Erythroblast (primary cell): ENCODE measurements around the gene HDAC4.

Experiments used
- GATA1 ChIP-seq: IDR thresholded peaks from 2 replicates; pipeline ENCODE4 v1.6.1; 2011; ENCODE audit warnings: low read depth, mild to moderate bottlenecking, control low read depth, low read length, moderate library complexity
- POLR2A ChIP-seq: IDR thresholded peaks from 2 replicates; pipeline ENCODE4 v1.6.1; 2011; ENCODE audit warnings: mild to moderate bottlenecking, low read length

DNA sequence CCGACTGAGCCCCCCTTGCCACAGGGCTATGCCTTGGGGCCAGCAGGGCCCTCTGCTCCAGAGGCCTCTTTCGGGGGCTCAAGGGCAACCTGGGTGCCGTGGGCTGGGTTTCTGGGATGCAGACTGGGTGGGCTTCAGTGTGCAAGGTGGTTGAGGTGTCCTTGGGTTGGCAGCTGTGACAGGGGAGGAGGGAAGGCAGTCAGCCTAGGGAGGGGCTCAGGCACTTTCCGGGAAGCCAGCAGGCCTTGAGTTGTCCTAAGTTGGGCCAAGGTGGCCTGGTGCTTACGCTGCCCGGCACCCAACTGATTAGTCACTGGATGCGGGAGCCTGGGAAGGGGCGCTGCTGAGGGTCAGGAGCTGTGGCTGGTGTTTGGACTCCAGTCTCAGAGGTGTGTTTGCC, 353.4 kb downstream of the HDAC4 start:
- TF ChIP-seq POLR2A (no peak), GATA1 (no peak)
